H1 (cell line): ENCODE results near the gene SP8. TPM values are rescaled to one million over a fixed set of nuclear protein-coding genes. Genes with fewer than 3 reads are reported as not detected.

Experiments
- CTCF ChIA-PET: fragments of 300-600 bp; sonication (Branson Sonifier 250); formaldehyde crosslinking; loops from one replicate; lab custom pipeline; 2021; ENCODE audit not compliant: partially characterized antibody; lab: Charles Lee
- POLR2A ChIA-PET: fragments of 300-600 bp; sonication (Branson Sonifier 250); formaldehyde crosslinking; loops from one replicate; lab custom pipeline; 2021; ENCODE audit warnings: inconsistent platforms; ENCODE audit not compliant: partially characterized antibody; lab: Charles Lee
- DNase-seq, 2 experiments: peaks; one replicate each; pipeline versions ENCODE4 v3.0.0 to v3.0.0-alpha.2; 2010 to 2022; ENCODE audit warnings: low spot score in 2 of 2, low read depth in 1 of 2, mixed read lengths in 1 of 2
- FAIRE-seq: peaks from 2 replicates; lab custom pipeline; 2011; peaks lifted over from hg19 to GRCh38; lab: Jason Lieb, UNC
- H2AFZ ChIP-seq: 2 replicates; pipeline ENCODE4 v1.8.1; 2012; ENCODE audit warnings: low read length, inconsistent platforms
- H2AK5ac ChIP-seq: 2 replicates; pipeline ENCODE4 v1.6.1; 2013; ENCODE audit warnings: low read depth, low read length
- H2BK120ac ChIP-seq: replicated peaks from 2 replicates; pipeline ENCODE3; 2013; ENCODE audit warnings: low read depth, low read length, inconsistent platforms
- H2BK12ac ChIP-seq: 2 replicates; pipeline ENCODE4 v1.6.1; 2013; ENCODE audit warnings: low read depth, low read length
- H2BK15ac ChIP-seq: 2 replicates; pipeline ENCODE4 v1.6.1; 2013; ENCODE audit warnings: low read length
- H2BK20ac ChIP-seq: 2 replicates; pipeline ENCODE4 v1.6.1; 2013; ENCODE audit warnings: low read length
- H2BK5ac ChIP-seq: 2 replicates; pipeline ENCODE4 v1.6.1; 2013; ENCODE audit warnings: low read depth, low read length
- H3K14ac ChIP-seq: 2 replicates; pipeline ENCODE4 v1.6.1; 2013; ENCODE audit warnings: inconsistent platforms; ENCODE audit not compliant: insufficient read length
- H3K18ac ChIP-seq: 2 replicates; pipeline ENCODE4 v1.6.1; 2013; ENCODE audit warnings: low read length; ENCODE audit errors: extremely low read depth
- H3K23ac ChIP-seq: 2 replicates; pipeline ENCODE4 v1.6.1; 2013; ENCODE audit warnings: inconsistent platforms; ENCODE audit not compliant: insufficient read length
- H3K23me2 ChIP-seq: 2 replicates; pipeline ENCODE4 v1.6.1; 2013; ENCODE audit warnings: low read depth, low read length
- H3K27ac ChIP-seq: 2 replicates; pipeline ENCODE4 v1.6.1; 2011; ENCODE audit warnings: low read depth, low read length, inconsistent platforms
- H3K27me3 ChIP-seq, 4 experiments: replicated peaks in 1 of 4; 1 replicate in 1 of 4; 2 replicates in 3 of 4; pipeline versions ENCODE4 v1.6.1 to v1.8.1; 2011 to 2013; ENCODE audit warnings: low read length in 3 of 4, mild to moderate bottlenecking in 3 of 4, inconsistent platforms in 2 of 4, mixed read lengths in 2 of 4, moderate library complexity in 1 of 4; ENCODE audit not compliant: control insufficient read depth in 3 of 4, insufficient read depth in 3 of 4; ENCODE audit errors: extremely low read depth in 1 of 4
- H3K36me3 ChIP-seq, 4 experiments: 2 replicates each; pipeline versions ENCODE4 v1.6.1 to v1.8.1; 2011 to 2013; ENCODE audit warnings: mild to moderate bottlenecking in 4 of 4, low read length in 3 of 4, moderate library complexity in 2 of 4, control low read depth in 1 of 4, inconsistent platforms in 1 of 4; ENCODE audit not compliant: insufficient read depth in 4 of 4, control insufficient read depth in 2 of 4
- H3K4ac ChIP-seq: replicated peaks from 2 replicates; pipeline ENCODE3; 2013; ENCODE audit warnings: low read length, low read depth, mixed read lengths, inconsistent platforms; ENCODE audit not compliant: insufficient read length
- H3K4me1 ChIP-seq, 4 experiments: replicated peaks in 1 of 4; 1 replicate in 1 of 4; 2 replicates in 3 of 4; pipeline versions ENCODE4 v1.6.1 to v1.8.1; 2011 to 2013; ENCODE audit warnings: low read length in 3 of 4, inconsistent platforms in 2 of 4, mixed read lengths in 1 of 4; ENCODE audit not compliant: insufficient read depth in 4 of 4, control insufficient read depth in 3 of 4
- H3K4me2 ChIP-seq, 2 experiments: 2 replicates each; pipeline versions ENCODE4 v1.6.1 to v1.8.1; 2011 to 2013; ENCODE audit warnings: low read depth in 2 of 2, low read length in 2 of 2, control low read depth in 1 of 2, inconsistent platforms in 1 of 2, mild to moderate bottlenecking in 1 of 2; ENCODE audit not compliant: insufficient read depth in 1 of 2
- H3K4me3 ChIP-seq, 4 experiments: fragments of 200-600, 300-600 bp in 1 of 4; sonication (generic), shearing (Covaris generic), sonication (Bioruptor Twin) in 1 of 4; 2 replicates each; pipeline versions ENCODE4 v1.5.1 to v1.8.1; 2011 to 2016; ENCODE audit warnings: low read length in 4 of 4, low read depth in 3 of 4, control low read depth in 2 of 4, inconsistent platforms in 2 of 4, mild to moderate bottlenecking in 2 of 4, mixed read lengths in 1 of 4, moderate library complexity in 1 of 4; ENCODE audit not compliant: insufficient read depth in 2 of 4; ENCODE audit errors: extremely low read depth in 1 of 4
- H3K56ac ChIP-seq: replicated peaks from 2 replicates; pipeline ENCODE3; 2013; ENCODE audit warnings: low read depth, mild to moderate bottlenecking, mixed read lengths, low read length, inconsistent platforms; ENCODE audit not compliant: insufficient read length
- H3K79me1 ChIP-seq: 2 replicates; pipeline ENCODE4 v1.6.1; 2013; ENCODE audit warnings: low read depth, low read length, control low read depth
- H3K79me2 ChIP-seq, 2 experiments: 2 replicates each; pipeline versions ENCODE4 v1.6.1 to v1.8.1; 2012 to 2013; ENCODE audit warnings: low read length in 2 of 2, mild to moderate bottlenecking in 2 of 2, inconsistent platforms in 1 of 2; ENCODE audit not compliant: insufficient read depth in 2 of 2, control insufficient read depth in 1 of 2
- H3K9ac ChIP-seq, 4 experiments: replicated peaks in 1 of 4; 1 replicate in 1 of 4; 2 replicates in 3 of 4; pipeline versions ENCODE4 v1.6.1 to v1.8.1; 2011 to 2013; ENCODE audit warnings: low read depth in 3 of 4, low read length in 3 of 4, control low read depth in 2 of 4, mild to moderate bottlenecking in 2 of 4, moderate library complexity in 2 of 4, inconsistent platforms in 1 of 4; ENCODE audit errors: extremely low read depth in 1 of 4
- H3K9me3 ChIP-seq, 2 experiments: 2 replicates each; pipeline versions ENCODE4 v1.6.1 to v1.8.1; 2012 to 2013; ENCODE audit warnings: mild to moderate bottlenecking in 2 of 2, moderate library complexity in 2 of 2, control low read depth in 1 of 2, inconsistent platforms in 1 of 2, low read depth in 1 of 2, low read length in 1 of 2, mixed read lengths in 1 of 2; ENCODE audit not compliant: insufficient read depth in 2 of 2
- H4K20me1 ChIP-seq, 2 experiments: replicated peaks in 1 of 2; 2 replicates each; pipeline versions ENCODE3 to v1.8.1; 2011 to 2013; ENCODE audit warnings: inconsistent platforms in 2 of 2, low read length in 2 of 2, mild to moderate bottlenecking in 1 of 2; ENCODE audit not compliant: insufficient read depth in 2 of 2, control insufficient read depth in 1 of 2
- H4K5ac ChIP-seq: 2 replicates; pipeline ENCODE4 v1.6.1; 2013; ENCODE audit warnings: low read length, low read depth, mixed read lengths, inconsistent platforms; ENCODE audit not compliant: insufficient read length
- H4K8ac ChIP-seq: 2 replicates; pipeline ENCODE4 v1.8.0; 2013; ENCODE audit warnings: mild to moderate bottlenecking, moderate library complexity, low read length, inconsistent platforms; ENCODE audit not compliant: insufficient read depth; ENCODE audit errors: extremely low read depth
- H4K91ac ChIP-seq: replicated peaks from 2 replicates; pipeline ENCODE3; 2013; ENCODE audit warnings: low read length, mixed read lengths, inconsistent platforms; ENCODE audit not compliant: insufficient read length
- BCL11A ChIP-seq, 2 experiments: IDR thresholded peaks; one replicate each; pipeline ENCODE4 v1.6.1; 2011; ENCODE audit warnings: low read depth in 2 of 2, low read length in 2 of 2, mild to moderate bottlenecking in 2 of 2
- CHD1 ChIP-seq: IDR thresholded peaks from 2 replicates; pipeline ENCODE4 v1.6.1; 2012; ENCODE audit warnings: low read depth, low read length, improper control_type of control experiment
- CHD2 ChIP-seq: IDR thresholded peaks from 2 replicates; pipeline ENCODE4 v1.6.1; 2012; ENCODE audit warnings: low read length, improper control_type of control experiment
- FOSL1 ChIP-seq: IDR thresholded peaks from 2 replicates; pipeline ENCODE4 v1.6.1; 2011; ENCODE audit warnings: mild to moderate bottlenecking, low read depth, low read length, moderate library complexity; ENCODE audit not compliant: insufficient read depth
- GTF2F1 ChIP-seq: IDR thresholded peaks from 2 replicates; pipeline ENCODE4 v1.6.1; 2012; ENCODE audit warnings: low read depth, low read length, improper control_type of control experiment, borderline replicate concordance
- KDM4A ChIP-seq: IDR thresholded peaks from one replicate; pipeline ENCODE4 v1.7.1; 2012; ENCODE audit warnings: low read depth, mild to moderate bottlenecking, moderate library complexity, low read length, inconsistent platforms; ENCODE audit not compliant: severe bottlenecking
- POU5F1 ChIP-seq: IDR thresholded peaks from 2 replicates; pipeline ENCODE4 v1.6.1; 2011; ENCODE audit warnings: low read depth, mild to moderate bottlenecking, low read length, moderate library complexity
- RBBP5 ChIP-seq: IDR thresholded peaks from 2 replicates; pipeline ENCODE4 v1.7.1; 2012; ENCODE audit warnings: low read depth, mild to moderate bottlenecking, inconsistent platforms, low read length, moderate library complexity, borderline replicate concordance
- RNF2 ChIP-seq: fragments of 200-900, 300-1000 bp; sonication (generic); IDR thresholded peaks from 2 replicates; pipeline ENCODE4 v1.7.1; 2016; ENCODE audit warnings: borderline replicate concordance, low read depth, mild to moderate bottlenecking, antibody characterized with exemption, low read length; ENCODE audit not compliant: poor library complexity, severe bottlenecking; ENCODE audit errors: missing control alignments
- SP1 ChIP-seq: IDR thresholded peaks from 2 replicates; pipeline ENCODE4 v1.6.1; 2011; ENCODE audit warnings: low read depth, low read length
- SUZ12 ChIP-seq: fragments of 200-600 bp; sonication (generic); IDR thresholded peaks from 2 replicates; pipeline ENCODE4 v1.6.1; 2012; ENCODE audit warnings: mild to moderate bottlenecking, inconsistent platforms, low read length, moderate library complexity, mixed read lengths
- TAF1 ChIP-seq: IDR thresholded peaks from 2 replicates; pipeline ENCODE4 v1.6.1; 2011; ENCODE audit warnings: mild to moderate bottlenecking, low read depth, low read length
- TAF7 ChIP-seq: optimal IDR thresholded peaks from 2 replicates; pipeline ENCODE3; 2011; ENCODE audit warnings: low read depth, mild to moderate bottlenecking, inconsistent platforms, low read length, moderate library complexity, borderline replicate concordance
- TBP ChIP-seq: IDR thresholded peaks from 2 replicates; pipeline ENCODE4 v1.6.1; 2011; ENCODE audit warnings: low read depth, low read length, improper control_type of control experiment
- WGBS, 2 experiments: shearing (Covaris generic) in 1 of 2; methylation state at CpG; one replicate each; pipeline versions ENCODE4 v1.1.6 to v1.1.7; 2013 to 2015; ENCODE audit warnings: low lambda C conversion rate in 2 of 2, mixed read lengths in 2 of 2, inconsistent platforms in 1 of 2, low coverage in 1 of 2, missing lambda C conversion rate in 1 of 2; ENCODE audit not compliant: insufficient replicate concordance in 2 of 2, insufficient coverage in 1 of 2, insufficient read length in 1 of 2; ENCODE audit errors: extremely low coverage in 1 of 2, missing lambda C conversion rate in 1 of 2; 5-methylcytosine and 5-hydroxymethylcytosine counted together
- polyA plus RNA-seq, 7 experiments: library from polyadenylated mRNA; depleted of rRNA in 3 of 7; stranded (reverse) in 5 of 7; unstranded in 2 of 7; fragments of >200 nt in 5 of 7; fragments of 200-250 nt in 2 of 7; gene quantifications; 1 replicate in 5 of 7; 2 replicates in 1 of 7; 4 replicates in 1 of 7; pipeline versions ENCODE4 v1.2.1 to v1.2.3, GENCODE V29; 2011 to 2013; ENCODE audit warnings: missing spikeins in 2 of 7, mixed read lengths in 2 of 7
- total RNA-seq: library from RNA; stranded (reverse); fragmentation: NEBNext Ultra II Directional; extraction: Animal tissue kit (Norgen Biotek cat#: 25700); gene quantifications from 2 replicates; pipeline ENCODE4 v1.2.1, GENCODE V29; 2021

The SP8 gene
- total and polyA plus RNA-seq, 2 of the 8 experiments (the other 6 are each of a cell fraction or from before 2014, with no cell fraction given), result 11.3 to 12.0 TPM

DNA sequence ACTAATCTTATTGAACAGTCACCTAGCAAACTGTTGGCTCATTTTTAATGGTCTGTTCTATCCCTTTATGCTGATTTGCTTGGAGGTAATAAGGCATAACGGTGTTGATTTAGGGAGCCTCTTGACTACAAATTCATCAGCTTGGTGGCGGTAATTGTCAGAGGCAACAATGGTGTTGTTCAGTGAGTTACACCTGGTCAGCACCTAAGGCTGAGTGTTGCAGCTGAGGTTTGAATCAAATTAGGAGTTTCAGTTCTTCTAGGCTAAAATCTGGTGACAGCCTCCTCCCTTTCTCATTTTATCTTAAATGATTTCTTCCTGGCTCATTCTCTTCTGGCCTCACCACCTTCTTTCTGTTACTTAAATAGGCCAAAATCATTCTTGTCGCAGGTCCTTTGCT is 42.3 kb upstream of the SP8 start:
- H4K8ac ChIP-seq, result no peak overlapping the region
- no peak overlapping the region for H3K56ac ChIP-seq
- no peak overlapping the region for H2BK5ac ChIP-seq
- H3K18ac ChIP-seq, result no peak overlapping the region
- H4K20me1 ChIP-seq, result no peaks in the 10 kb centered on the region
- H2AK5ac ChIP-seq, result no peak overlapping the region
- H4K91ac ChIP-seq, result no peak overlapping the region
- CTCF ChIA-PET, result interaction anchor here (0.6 to 1.5 kb wide), 7 partner anchors 9 to 111 kb away, joined by 3 to 5 read pairs (median 3); no protein-coding TSS in a partner anchor
- no peaks in the 10 kb centered on the region for H3K36me3 ChIP-seq
- FAIRE-seq (no peak), DNase-seq (no peak)
- H3K4me2 ChIP-seq, result no peak overlapping the region
- H3K79me1 ChIP-seq, result no peaks in the 10 kb centered on the region
- H2BK20ac ChIP-seq, result no peak overlapping the region
- no peak overlapping the region for H3K9ac ChIP-seq
- H3K27ac ChIP-seq, result no peak overlapping the region
- no peaks in the 10 kb centered on the region for H3K9me3 ChIP-seq
- no peaks in the 10 kb centered on the region for H3K27me3 ChIP-seq
- H3K23ac ChIP-seq, result no peak overlapping the region
- H3K4me1 ChIP-seq, result peaks cover 0 to 16% (median 10%) of the 10 kb centered on the region in 4 experiments; a peak in 4 of 7 replicates
- no peak overlapping the region for H4K5ac ChIP-seq
- no peak overlapping the region for H2BK15ac ChIP-seq
- H3K4me3 ChIP-seq, result no peak overlapping the region
- WGBS, 2 experiments, result 96% methylated on average over 3 of the region's 3 CpGs; no CpG with 5 or more reads in 1 of the 2 experiments
- POLR2A ChIA-PET, result interaction anchor here (0.7 kb wide), 1 partner anchor 671 kb away, joined by 3 read pairs; no protein-coding TSS in a partner anchor
- no peak overlapping the region for H2AFZ ChIP-seq
- no peak overlapping the region for H3K14ac ChIP-seq
- H3K79me2 ChIP-seq, result no peaks in the 10 kb centered on the region
- H2BK120ac ChIP-seq, result no peak overlapping the region
- H3K4ac ChIP-seq, result no peak overlapping the region
- H3K23me2 ChIP-seq, result no peaks in the 10 kb centered on the region
- H2BK12ac ChIP-seq, result no peak overlapping the region
- TF ChIP-seq FOSL1, result no peak
- TF ChIP-seq CHD1, result no peak
- TF ChIP-seq RNF2, result no peak
- no peak for TF ChIP-seq CHD2
- TF ChIP-seq KDM4A, result no peak
- no peak for TF ChIP-seq TAF1
- TF ChIP-seq POU5F1, result no peak
- no peak for TF ChIP-seq TBP
- TF ChIP-seq SP1, result no peak
- no peak for TF ChIP-seq SUZ12
- TF ChIP-seq GTF2F1, result no peak
- no peak for TF ChIP-seq BCL11A (IDR thresholded peaks at IDR 0.05; ENCODE audit: low read depth in 2 of 2, low read length in 2 of 2)
- no peak for TF ChIP-seq TAF7
- no peak for TF ChIP-seq RBBP5
